Neural crest cell (in vitro differentiated cells): ENCODE data around the gene SYNM. TPM values are rescaled to one million over a fixed set of nuclear protein-coding genes. Genes with fewer than 3 reads are reported as not detected.

ENCODE experiments used
- DNase-seq: peaks from one replicate; pipeline ENCODE4 v3.0.0; 2021; ENCODE audit warnings: low read depth, mixed read lengths, low spot score
- H3K27ac Mint-ChIP-seq: one replicate; pipeline ENCODE4 v1.8.0; 2021; ENCODE audit warnings: mild to moderate bottlenecking, mixed read lengths; ENCODE audit not compliant: unreplicated experiment
- H3K27me3 Mint-ChIP-seq: 2 replicates; pipeline ENCODE4 v1.8.0; 2021; ENCODE audit warnings: low read depth, mild to moderate bottlenecking, mixed read lengths
- H3K36me3 Mint-ChIP-seq: 2 replicates; pipeline ENCODE4 v1.8.0; 2021; ENCODE audit warnings: low read depth, mild to moderate bottlenecking, mixed read lengths
- H3K4me1 Mint-ChIP-seq: 2 replicates; pipeline ENCODE4 v1.8.0; 2021; ENCODE audit warnings: mixed read lengths
- H3K4me3 Mint-ChIP-seq: one replicate; pipeline ENCODE4 v1.8.0; 2021; ENCODE audit warnings: mild to moderate bottlenecking, mixed read lengths
- H3K9me3 Mint-ChIP-seq: 2 replicates; pipeline ENCODE4 v1.8.0; 2021; ENCODE audit warnings: mixed read lengths
- total RNA-seq: library from RNA; stranded (reverse); gene quantifications from 2 replicates; pipeline ENCODE4 v1.2.1, GENCODE V29; 2021
- TF ChIP-seq, protein P1 (sequence below): fragments of 200-600 bp; sonication (generic); conservative IDR thresholded peaks from 2 replicates; pipeline ENCODE4 v1.5.0; 2021; ENCODE audit warnings: antibody characterized with exemption, mild to moderate bottlenecking

The SYNM gene
- total RNA-seq, 1 donor from 2014 or later = 3.1 TPM

- TF ChIP-seq, protein P1, sequence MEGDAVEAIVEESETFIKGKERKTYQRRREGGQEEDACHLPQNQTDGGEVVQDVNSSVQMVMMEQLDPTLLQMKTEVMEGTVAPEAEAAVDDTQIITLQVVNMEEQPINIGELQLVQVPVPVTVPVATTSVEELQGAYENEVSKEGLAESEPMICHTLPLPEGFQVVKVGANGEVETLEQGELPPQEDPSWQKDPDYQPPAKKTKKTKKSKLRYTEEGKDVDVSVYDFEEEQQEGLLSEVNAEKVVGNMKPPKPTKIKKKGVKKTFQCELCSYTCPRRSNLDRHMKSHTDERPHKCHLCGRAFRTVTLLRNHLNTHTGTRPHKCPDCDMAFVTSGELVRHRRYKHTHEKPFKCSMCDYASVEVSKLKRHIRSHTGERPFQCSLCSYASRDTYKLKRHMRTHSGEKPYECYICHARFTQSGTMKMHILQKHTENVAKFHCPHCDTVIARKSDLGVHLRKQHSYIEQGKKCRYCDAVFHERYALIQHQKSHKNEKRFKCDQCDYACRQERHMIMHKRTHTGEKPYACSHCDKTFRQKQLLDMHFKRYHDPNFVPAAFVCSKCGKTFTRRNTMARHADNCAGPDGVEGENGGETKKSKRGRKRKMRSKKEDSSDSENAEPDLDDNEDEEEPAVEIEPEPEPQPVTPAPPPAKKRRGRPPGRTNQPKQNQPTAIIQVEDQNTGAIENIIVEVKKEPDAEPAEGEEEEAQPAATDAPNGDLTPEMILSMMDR = no peak
- Mint-ChIP-seq H3K4me1 (no peaks in the 10 kb centered on the region), H3K27me3 (no peaks in the 10 kb centered on the region), H3K4me3 (no peak overlapping the region), H3K36me3 (peaks cover 2% of the 10 kb centered on the region), H3K27ac (peak overlapping the region; percentile 3), H3K9me3 (no peaks in the 10 kb centered on the region)
- DNase-seq = no peak
Observed at GRCh38 chr15:99174567-99175395, 69.9 kb downstream of the SYNM start.

GRCh38 chr15:99176757-99177156, 71.9 kb downstream of the SYNM start:
- Mint-ChIP-seq H3K4me1 (peaks cover 6% of the 10 kb centered on the region), H3K27ac (no peak overlapping the region), H3K36me3 (peaks cover 2% of the 10 kb centered on the region), H3K9me3 (no peaks in the 10 kb centered on the region), H3K27me3 (no peaks in the 10 kb centered on the region), H3K4me3 (no peak overlapping the region)
- TF ChIP-seq, protein P1 = no peak
- DNase-seq = no peak

- Mint-ChIP-seq H3K4me1 (peaks cover 6% of the 10 kb centered on the region), H3K27ac (no peak overlapping the region), H3K36me3 (peaks cover 3% of the 10 kb centered on the region), H3K27me3 (no peaks in the 10 kb centered on the region), H3K9me3 (no peaks in the 10 kb centered on the region), H3K4me3 (no peak overlapping the region)
- DNase-seq = no peak
- TF ChIP-seq, protein P1 = no peak
Observed at GRCh38 chr15:99177679-99178078, 72.8 kb downstream of the SYNM start.

GRCh38 chr15:99180086-99180963, 75.4 kb downstream of the SYNM start:
- Mint-ChIP-seq H3K27ac (no peak overlapping the region), H3K4me1 (peaks cover 11% of the 10 kb centered on the region), H3K36me3 (peaks cover 16% of the 10 kb centered on the region), H3K4me3 (no peak overlapping the region), H3K27me3 (no peaks in the 10 kb centered on the region), H3K9me3 (peaks cover 3% of the 10 kb centered on the region)
- TF ChIP-seq, protein P1 = no peak
- DNase-seq = no peak

DNA sequence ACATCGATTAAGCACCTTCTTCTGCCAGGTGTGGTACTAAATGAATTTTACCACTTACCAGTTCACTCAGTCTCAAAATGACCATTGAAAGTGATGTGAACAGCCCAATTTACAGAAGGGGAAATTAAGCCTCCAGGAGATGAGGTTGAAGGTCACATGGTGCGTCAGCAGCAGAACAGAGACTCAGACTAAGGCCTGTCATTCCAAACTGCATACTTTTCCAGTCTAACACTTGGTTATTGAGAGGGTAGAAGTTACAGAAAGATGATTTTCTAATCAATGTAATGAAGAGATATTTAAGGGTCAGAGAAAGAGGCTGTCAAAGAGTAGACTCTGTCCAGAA, 76.1 kb downstream of the SYNM start:
- no peak overlapping the region for H3K4me3 Mint-ChIP-seq

More for the DNA sequence above, 76.1 kb downstream of the SYNM start:
- no peak for DNase-seq
- Mint-ChIP-seq H3K27me3 (no peaks in the 10 kb centered on the region), H3K27ac (no peak overlapping the region), H3K9me3 (peaks cover 3% of the 10 kb centered on the region), H3K4me1 (peaks cover 17% of the 10 kb centered on the region), H3K36me3 (peaks cover 19% of the 10 kb centered on the region)
- TF ChIP-seq, protein P1 = no peak
